IMR-90 (cell line): Measurements from ENCODE around the gene SMCO4.

ENCODE experiments used
- CEBPB ChIP-seq: IDR thresholded peaks from 2 replicates; pipeline ENCODE4 v1.6.1; 2012; ENCODE audit warnings: low read depth, low read length, improper control_type of control experiment
- CHD1 ChIP-seq: IDR thresholded peaks from 2 replicates; pipeline ENCODE4 v1.6.1; 2012; ENCODE audit warnings: low read depth, low read length, improper control_type of control experiment
- MAFK ChIP-seq: IDR thresholded peaks from 2 replicates; pipeline ENCODE4 v1.6.1; 2012; ENCODE audit warnings: low read depth, low read length, improper control_type of control experiment
- MAZ ChIP-seq: IDR thresholded peaks from 2 replicates; pipeline ENCODE4 v1.6.1; 2012; ENCODE audit warnings: low read depth, mild to moderate bottlenecking, low read length, improper control_type of control experiment, moderate library complexity, borderline replicate concordance
- POLR2A ChIP-seq: IDR thresholded peaks from 2 replicates; pipeline ENCODE4 v1.6.1; 2012; ENCODE audit warnings: mild to moderate bottlenecking, low read depth, low read length
- RAD21 ChIP-seq: IDR thresholded peaks from 2 replicates; pipeline ENCODE4 v1.6.1; 2012; ENCODE audit warnings: low read length, improper control_type of control experiment
- SMC3 ChIP-seq: fragments of 150-350 bp; IDR thresholded peaks from 2 replicates; pipeline ENCODE4 v1.6.1; 2016; ENCODE audit warnings: low read depth, mild to moderate bottlenecking, antibody characterized with exemption, low read length, moderate library complexity
- TF ChIP-seq, protein P1 (sequence below): conservative IDR thresholded peaks from 2 replicates; pipeline ENCODE4 v1.5.1; 2012; ENCODE audit warnings: mild to moderate bottlenecking, low read depth, low read length, improper control_type of control experiment
- TF ChIP-seq, protein P2 (sequence below): fragments of 150-350 bp; IDR thresholded peaks from 2 replicates; pipeline ENCODE4 v1.6.1; 2017; ENCODE audit warnings: mild to moderate bottlenecking, antibody characterized with exemption, low read length, low read depth

DNA sequence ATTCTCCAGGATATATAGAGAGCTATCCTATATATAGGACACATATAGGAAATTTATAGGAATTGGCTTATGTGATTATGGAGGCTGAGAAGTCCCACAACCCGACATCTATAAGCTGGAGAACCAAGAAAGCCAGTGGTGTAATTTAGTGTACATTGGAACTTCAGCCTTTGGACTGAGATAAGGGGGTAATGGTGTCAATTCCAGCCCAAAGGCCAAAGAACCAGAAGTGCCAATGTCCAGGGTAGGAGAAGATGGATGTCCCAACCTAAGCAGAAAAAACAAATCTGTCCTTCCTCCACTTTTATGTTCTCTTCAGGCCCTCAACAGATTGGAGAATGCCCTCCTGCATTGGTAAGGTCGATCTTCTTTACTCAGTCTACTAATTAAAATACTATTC, 25.5 kb upstream of the SMCO4 start:
- TF ChIP-seq, protein P1, sequence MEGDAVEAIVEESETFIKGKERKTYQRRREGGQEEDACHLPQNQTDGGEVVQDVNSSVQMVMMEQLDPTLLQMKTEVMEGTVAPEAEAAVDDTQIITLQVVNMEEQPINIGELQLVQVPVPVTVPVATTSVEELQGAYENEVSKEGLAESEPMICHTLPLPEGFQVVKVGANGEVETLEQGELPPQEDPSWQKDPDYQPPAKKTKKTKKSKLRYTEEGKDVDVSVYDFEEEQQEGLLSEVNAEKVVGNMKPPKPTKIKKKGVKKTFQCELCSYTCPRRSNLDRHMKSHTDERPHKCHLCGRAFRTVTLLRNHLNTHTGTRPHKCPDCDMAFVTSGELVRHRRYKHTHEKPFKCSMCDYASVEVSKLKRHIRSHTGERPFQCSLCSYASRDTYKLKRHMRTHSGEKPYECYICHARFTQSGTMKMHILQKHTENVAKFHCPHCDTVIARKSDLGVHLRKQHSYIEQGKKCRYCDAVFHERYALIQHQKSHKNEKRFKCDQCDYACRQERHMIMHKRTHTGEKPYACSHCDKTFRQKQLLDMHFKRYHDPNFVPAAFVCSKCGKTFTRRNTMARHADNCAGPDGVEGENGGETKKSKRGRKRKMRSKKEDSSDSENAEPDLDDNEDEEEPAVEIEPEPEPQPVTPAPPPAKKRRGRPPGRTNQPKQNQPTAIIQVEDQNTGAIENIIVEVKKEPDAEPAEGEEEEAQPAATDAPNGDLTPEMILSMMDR, result no peak
- TF ChIP-seq POLR2A, result no peak
- no peak for TF ChIP-seq CHD1
- TF ChIP-seq RAD21, result no peak
- no peak for TF ChIP-seq CEBPB
- TF ChIP-seq MAFK, result no peak
- no peak for TF ChIP-seq MAZ
- TF ChIP-seq SMC3, result no peak
- TF ChIP-seq, protein P2, sequence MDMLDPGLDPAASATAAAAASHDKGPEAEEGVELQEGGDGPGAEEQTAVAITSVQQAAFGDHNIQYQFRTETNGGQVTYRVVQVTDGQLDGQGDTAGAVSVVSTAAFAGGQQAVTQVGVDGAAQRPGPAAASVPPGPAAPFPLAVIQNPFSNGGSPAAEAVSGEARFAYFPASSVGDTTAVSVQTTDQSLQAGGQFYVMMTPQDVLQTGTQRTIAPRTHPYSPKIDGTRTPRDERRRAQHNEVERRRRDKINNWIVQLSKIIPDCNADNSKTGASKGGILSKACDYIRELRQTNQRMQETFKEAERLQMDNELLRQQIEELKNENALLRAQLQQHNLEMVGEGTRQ, result no peak
